Suprapubic skin (tissue), 4 donors: Measurements from ENCODE around the gene GSX2.

Experiments used
- EP300 ChIP-seq: sonication (generic); formaldehyde crosslinking; IDR thresholded peaks from one replicate; pipeline ENCODE4 v1.6.1; 2017; ENCODE audit warnings: antibody characterized with exemption
- POLR2A ChIP-seq, 2 donors: fragments of 450-650 bp; IDR thresholded peaks; one replicate each; pipeline ENCODE4 v1.6.1; 2017; ENCODE audit warnings: antibody characterized with exemption in 2 of 2, mild to moderate bottlenecking in 2 of 2, moderate library complexity in 2 of 2
- POLR2AphosphoS5 ChIP-seq, 3 donors: sonication (generic); formaldehyde crosslinking; IDR thresholded peaks; one replicate each; pipeline ENCODE4 v1.6.1; 2017; ENCODE audit warnings: antibody characterized with exemption in 3 of 3
- TF ChIP-seq, protein P1 (sequence below), 2 donors: fragments of 200-600 bp in 1 of 2; fragments of 450-650 bp in 1 of 2; sonication (generic) in 1 of 2; IDR thresholded peaks; one replicate each; pipeline ENCODE4 v1.5.1; 2016 to 2019; ENCODE audit warnings: antibody characterized with exemption in 2 of 2, mild to moderate bottlenecking in 1 of 2, moderate library complexity in 1 of 2

DNA sequence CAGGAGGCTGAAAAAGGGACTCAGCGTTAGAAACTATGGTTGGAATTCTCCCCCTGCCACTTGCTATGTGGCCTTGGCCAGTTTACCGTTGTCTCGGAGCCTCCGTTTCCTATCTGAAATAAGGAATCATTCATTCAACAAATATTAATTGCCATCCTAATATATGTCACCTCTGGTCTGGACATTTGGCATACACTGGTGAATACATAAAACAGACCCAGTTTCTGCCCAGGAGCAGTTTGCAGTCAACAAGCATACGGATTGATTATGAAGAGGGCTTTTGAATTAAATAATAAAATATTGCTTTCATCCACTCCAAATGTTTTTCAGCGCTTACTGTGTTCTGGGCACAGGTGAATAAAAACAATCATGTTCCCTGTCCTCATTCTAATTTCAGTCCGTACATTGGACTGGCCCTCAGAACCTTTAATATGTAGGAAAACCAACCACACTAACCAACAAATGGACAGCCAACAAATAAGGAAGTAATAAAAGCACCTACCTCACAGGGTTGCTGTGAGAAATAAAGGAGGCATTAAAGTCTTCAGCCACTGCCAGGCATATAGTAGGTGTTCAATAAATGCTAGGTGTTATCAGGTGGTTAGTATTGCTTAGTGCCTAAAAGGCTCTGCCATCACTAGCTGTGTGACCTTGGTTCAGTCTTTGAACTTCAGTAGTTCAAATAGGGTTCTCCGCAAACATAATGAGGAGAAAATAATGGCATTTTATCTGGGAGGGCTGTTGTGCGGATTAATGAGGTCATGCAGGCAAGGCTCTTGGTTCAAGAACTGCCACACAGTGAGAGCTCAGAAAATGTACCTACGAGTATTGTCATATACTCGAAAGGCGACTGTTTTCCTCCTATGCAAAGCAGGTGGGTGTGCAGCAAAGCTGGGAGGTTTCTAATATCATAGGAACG is 7.3 kb upstream of the GSX2 start:
- TF ChIP-seq, protein P1, sequence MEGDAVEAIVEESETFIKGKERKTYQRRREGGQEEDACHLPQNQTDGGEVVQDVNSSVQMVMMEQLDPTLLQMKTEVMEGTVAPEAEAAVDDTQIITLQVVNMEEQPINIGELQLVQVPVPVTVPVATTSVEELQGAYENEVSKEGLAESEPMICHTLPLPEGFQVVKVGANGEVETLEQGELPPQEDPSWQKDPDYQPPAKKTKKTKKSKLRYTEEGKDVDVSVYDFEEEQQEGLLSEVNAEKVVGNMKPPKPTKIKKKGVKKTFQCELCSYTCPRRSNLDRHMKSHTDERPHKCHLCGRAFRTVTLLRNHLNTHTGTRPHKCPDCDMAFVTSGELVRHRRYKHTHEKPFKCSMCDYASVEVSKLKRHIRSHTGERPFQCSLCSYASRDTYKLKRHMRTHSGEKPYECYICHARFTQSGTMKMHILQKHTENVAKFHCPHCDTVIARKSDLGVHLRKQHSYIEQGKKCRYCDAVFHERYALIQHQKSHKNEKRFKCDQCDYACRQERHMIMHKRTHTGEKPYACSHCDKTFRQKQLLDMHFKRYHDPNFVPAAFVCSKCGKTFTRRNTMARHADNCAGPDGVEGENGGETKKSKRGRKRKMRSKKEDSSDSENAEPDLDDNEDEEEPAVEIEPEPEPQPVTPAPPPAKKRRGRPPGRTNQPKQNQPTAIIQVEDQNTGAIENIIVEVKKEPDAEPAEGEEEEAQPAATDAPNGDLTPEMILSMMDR (IDR thresholded peaks at IDR 0.05) = no peak
- TF ChIP-seq POLR2A (IDR thresholded peaks at IDR 0.05) (no peak), EP300 (no peak), POLR2AphosphoS5 (IDR thresholded peaks at IDR 0.05) (no peak)
